ENCODE measurements around the gene TCEAL1. TPM values are rescaled to one million over a fixed set of nuclear protein-coding genes. Genes with fewer than 3 reads are reported as not detected.

TCEAL1 gene
- total RNA-seq, 2 donors from 2014 or later, result 78.1 to 94.0 TPM

DNA sequence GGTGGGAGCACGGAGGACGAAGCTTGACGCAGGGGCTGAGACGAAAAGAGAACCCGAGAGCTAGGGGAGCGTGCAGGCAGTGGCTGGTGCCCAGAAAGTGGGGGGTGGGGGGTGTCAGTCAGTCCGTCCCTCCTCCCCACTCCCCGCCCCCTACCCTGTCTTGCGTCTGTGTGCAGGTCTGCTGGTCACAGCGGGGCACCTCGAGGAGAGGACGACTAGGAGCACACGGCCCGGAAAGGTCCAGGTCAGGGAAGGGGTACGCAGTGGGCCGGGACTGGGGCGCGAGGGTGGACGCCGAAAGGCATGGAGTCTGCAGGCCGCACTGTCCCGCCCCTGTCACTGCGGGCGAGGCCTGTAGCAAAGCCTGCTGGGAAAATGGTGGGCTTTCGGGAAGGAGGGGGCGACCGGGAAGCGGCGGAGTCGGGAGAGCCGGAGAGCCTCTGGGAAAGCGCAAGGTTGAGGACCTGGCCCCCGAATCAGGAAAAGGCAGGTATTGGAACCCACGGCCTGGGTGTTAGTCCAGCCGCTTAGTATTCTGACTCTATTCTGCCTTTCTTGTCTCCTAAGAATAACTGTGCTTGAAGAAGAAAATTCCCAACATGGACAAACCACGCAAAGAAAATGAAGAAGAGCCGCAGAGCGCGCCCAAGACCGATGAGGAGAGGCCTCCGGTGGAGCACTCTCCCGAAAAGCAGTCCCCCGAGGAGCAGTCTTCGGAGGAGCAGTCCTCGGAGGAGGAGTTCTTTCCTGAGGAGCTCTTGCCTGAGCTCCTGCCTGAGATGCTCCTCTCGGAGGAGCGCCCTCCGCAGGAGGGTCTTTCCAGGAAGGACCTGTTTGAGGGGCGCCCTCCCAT lies 769 bp downstream of the TCEAL1 start:
- Histone ChIP-seq H3K27me3 (replicated peaks; ENCODE audit: insufficient read depth) (no peaks in the 10 kb centered on the region), H3K4me3 (peak overlapping the region; percentile 48 to 52), H3K4me1 (replicated peaks) (no peaks in the 10 kb centered on the region), H3K9me3 (no peaks in the 10 kb centered on the region), H3K36me3 (no peaks in the 10 kb centered on the region), H3K27ac (peak overlapping the region; percentile 94 to 95)
- intact Hi-C loops (cut with DNase I), result loop anchor here (2.0 to 5.0 kb wide), 2 partner anchors 58 to 95 kb away; partner anchors contain the start of gene MORF4L2
- WGBS, result under 1% methylated on average over 39 of the region's 49 CpGs
- peak; percentile 57 for DNase-seq (ENCODE audit: low spot score)
- TF ChIP-seq, protein P1, sequence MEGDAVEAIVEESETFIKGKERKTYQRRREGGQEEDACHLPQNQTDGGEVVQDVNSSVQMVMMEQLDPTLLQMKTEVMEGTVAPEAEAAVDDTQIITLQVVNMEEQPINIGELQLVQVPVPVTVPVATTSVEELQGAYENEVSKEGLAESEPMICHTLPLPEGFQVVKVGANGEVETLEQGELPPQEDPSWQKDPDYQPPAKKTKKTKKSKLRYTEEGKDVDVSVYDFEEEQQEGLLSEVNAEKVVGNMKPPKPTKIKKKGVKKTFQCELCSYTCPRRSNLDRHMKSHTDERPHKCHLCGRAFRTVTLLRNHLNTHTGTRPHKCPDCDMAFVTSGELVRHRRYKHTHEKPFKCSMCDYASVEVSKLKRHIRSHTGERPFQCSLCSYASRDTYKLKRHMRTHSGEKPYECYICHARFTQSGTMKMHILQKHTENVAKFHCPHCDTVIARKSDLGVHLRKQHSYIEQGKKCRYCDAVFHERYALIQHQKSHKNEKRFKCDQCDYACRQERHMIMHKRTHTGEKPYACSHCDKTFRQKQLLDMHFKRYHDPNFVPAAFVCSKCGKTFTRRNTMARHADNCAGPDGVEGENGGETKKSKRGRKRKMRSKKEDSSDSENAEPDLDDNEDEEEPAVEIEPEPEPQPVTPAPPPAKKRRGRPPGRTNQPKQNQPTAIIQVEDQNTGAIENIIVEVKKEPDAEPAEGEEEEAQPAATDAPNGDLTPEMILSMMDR (IDR thresholded peaks at IDR 0.05), result peak in 3 of 4 experiments; percentile 15 to 52 (median 49)
- TF ChIP-seq POLR2AphosphoS5 (IDR thresholded peaks at IDR 0.05) (peak; percentile 40), POLR2A (IDR thresholded peaks at IDR 0.05) (peak; percentile 45)

GRCh38 chrX:103630171-103630511 lies 1.4 kb downstream of the TCEAL1 start:
- WGBS, result 6% methylated on average over 6 of the region's 6 CpGs
- H3K36me3 ChIP-seq, result no peaks in the 10 kb centered on the region
- TF ChIP-seq, protein P1 (IDR thresholded peaks at IDR 0.05), result no peak
- no peak for TF ChIP-seq POLR2A (IDR thresholded peaks at IDR 0.05)
- TF ChIP-seq POLR2AphosphoS5 (IDR thresholded peaks at IDR 0.05), result no peak

DNA sequence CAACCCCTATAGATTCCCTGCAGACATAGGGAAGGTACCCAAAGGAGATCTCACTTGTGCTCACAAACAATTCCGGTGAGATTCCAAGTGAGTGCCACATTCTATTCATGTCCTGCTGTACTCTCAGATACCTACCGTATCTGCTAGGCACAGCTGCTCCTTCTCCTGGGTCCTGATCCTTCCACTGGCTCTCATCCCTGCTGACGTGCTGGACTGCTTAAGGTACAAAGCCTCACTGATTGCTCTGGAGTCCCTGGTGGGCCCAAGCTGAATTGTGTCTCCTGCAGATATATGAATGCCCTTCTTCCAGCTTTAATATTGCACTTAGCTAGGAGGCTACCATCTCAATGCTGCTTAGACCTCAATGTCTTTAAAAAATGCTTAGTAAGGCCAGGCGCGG lies 2.4 kb downstream of the TCEAL1 start:
- Histone ChIP-seq H3K4me3 (no peak overlapping the region), H3K9me3 (no peaks in the 10 kb centered on the region), H3K4me1 (replicated peaks) (no peaks in the 10 kb centered on the region), H3K27me3 (replicated peaks; ENCODE audit: insufficient read depth) (no peaks in the 10 kb centered on the region), H3K27ac (peak overlapping the region in 1 of 2 donors; percentile 94), H3K36me3 (no peaks in the 10 kb centered on the region)
- DNase-seq (ENCODE audit: low spot score), result no peak
- 75% methylated on average over 5 of the region's 5 CpGs for WGBS
- TF ChIP-seq, protein P1 (IDR thresholded peaks at IDR 0.05), result no peak
- no peak for TF ChIP-seq POLR2A (IDR thresholded peaks at IDR 0.05)
- no peak for TF ChIP-seq POLR2AphosphoS5 (IDR thresholded peaks at IDR 0.05)
- intact Hi-C loops (cut with DNase I), result loop anchor here (2.0 kb wide), 1 partner anchor 96 kb away; no protein-coding TSS in a partner anchor

More at GRCh38 chrX:103630171-103630511, 1.4 kb downstream of the TCEAL1 start:
- intact Hi-C loops (cut with DNase I), result loop anchor here (2.0 kb wide), 1 partner anchor 95 kb away; no protein-coding TSS in a partner anchor
- H3K4me1 ChIP-seq (replicated peaks), result no peaks in the 10 kb centered on the region
- no peaks in the 10 kb centered on the region for H3K27me3 ChIP-seq (replicated peaks; ENCODE audit: insufficient read depth)
- H3K27ac ChIP-seq, result peak overlapping the region; percentile 94 to 95
- no peaks in the 10 kb centered on the region for H3K9me3 ChIP-seq
- peak overlapping the region; percentile 48 to 52 for H3K4me3 ChIP-seq
- DNase-seq (ENCODE audit: low spot score), result no peak

GRCh38 chrX:103635436-103635835 lies 6.7 kb downstream of the TCEAL1 start:
- DNase-seq (ENCODE audit: low spot score), result no peak
- Histone ChIP-seq H3K4me1 (replicated peaks) (no peaks in the 10 kb centered on the region), H3K27me3 (replicated peaks; ENCODE audit: insufficient read depth) (no peaks in the 10 kb centered on the region), H3K36me3 (no peaks in the 10 kb centered on the region), H3K27ac (no peak overlapping the region), H3K4me3 (no peak overlapping the region), H3K9me3 (no peaks in the 10 kb centered on the region)
- 72% methylated on average over 2 of the region's 2 CpGs for WGBS
- TF ChIP-seq POLR2A (IDR thresholded peaks at IDR 0.05) (no peak), POLR2AphosphoS5 (IDR thresholded peaks at IDR 0.05) (no peak)
- TF ChIP-seq, protein P1 (IDR thresholded peaks at IDR 0.05), result no peak
- intact Hi-C loops (cut with DNase I), result no loop called here
